CD4-positive, CD25-positive, alpha-beta regulatory T cell (primary cell): ENCODE results near the gene ERCC5. TPM values are rescaled to one million over a fixed set of nuclear protein-coding genes. Genes with fewer than 3 reads are reported as not detected.

Experiments used
- ATAC-seq, 2 donors: fragments of 150-1000 bp; cut with Tn5 transposase; one replicate each; pipeline ENCODE4 v1.10.0; 2021; ENCODE audit warnings: low read depth in 2 of 2, moderate number of reproducible peaks in 2 of 2, moderate library complexity in 1 of 2
- DNase-seq, 3 donors: peaks; one replicate each; pipeline versions ENCODE4 v3.0.0 to v3.0.0-alpha.2; 2012 to 2022; ENCODE audit warnings: mixed read lengths in 1 of 3
- H3K27ac ChIP-seq: one replicate; pipeline ENCODE4 v1.7.0; 2013; ENCODE audit warnings: mild to moderate bottlenecking, low read length; ENCODE audit not compliant: insufficient read depth, poor library complexity, severe bottlenecking
- H3K27me3 ChIP-seq: one replicate; pipeline ENCODE4 v1.7.0; 2013; ENCODE audit warnings: low read length; ENCODE audit not compliant: control insufficient read depth, insufficient read depth
- H3K36me3 ChIP-seq: one replicate; pipeline ENCODE4 v1.7.0; 2013; ENCODE audit warnings: mild to moderate bottlenecking, low read length, moderate library complexity; ENCODE audit not compliant: control insufficient read depth, insufficient read depth
- H3K4me1 ChIP-seq: 2 replicates; pipeline ENCODE4 v1.7.0; 2013; ENCODE audit warnings: mild to moderate bottlenecking, low read length; ENCODE audit not compliant: insufficient read depth, control insufficient read depth, poor library complexity, severe bottlenecking
- H3K4me3 ChIP-seq: one replicate; pipeline ENCODE4 v1.7.0; 2013; ENCODE audit warnings: low read depth, mild to moderate bottlenecking, low read length, moderate library complexity
- H3K9me3 ChIP-seq, 2 experiments: 1 replicate in 1 of 2; 2 replicates in 1 of 2; pipeline ENCODE4 v1.7.0; 2013; ENCODE audit warnings: low read length in 2 of 2, mild to moderate bottlenecking in 1 of 2, moderate library complexity in 1 of 2; ENCODE audit not compliant: control insufficient read depth in 2 of 2
- H3K27ac Mint-ChIP-seq, 3 donors: one replicate each; pipeline ENCODE4 v1.8.0; 2020 to 2022; ENCODE audit warnings: mild to moderate bottlenecking in 3 of 3, mixed read lengths in 3 of 3, moderate library complexity in 2 of 3
- H3K27me3 Mint-ChIP-seq: one replicate; pipeline ENCODE4 v1.8.0; 2022; ENCODE audit warnings: mild to moderate bottlenecking, mixed read lengths
- H3K36me3 Mint-ChIP-seq: one replicate; pipeline ENCODE4 v1.8.0; 2020; ENCODE audit warnings: mixed read lengths
- H3K4me1 Mint-ChIP-seq, 4 donors: one replicate each; pipeline ENCODE4 v1.8.0; 2020 to 2022; ENCODE audit warnings: mixed read lengths in 4 of 4, mild to moderate bottlenecking in 1 of 4
- H3K4me3 Mint-ChIP-seq, 4 donors: one replicate each; pipeline ENCODE4 v1.8.0; 2020 to 2022; ENCODE audit warnings: mild to moderate bottlenecking in 4 of 4, mixed read lengths in 4 of 4, moderate library complexity in 3 of 4
- H3K9me3 Mint-ChIP-seq, 7 donors: one replicate each; pipeline ENCODE4 v1.8.0; 2020 to 2022; ENCODE audit warnings: mixed read lengths in 7 of 7, mild to moderate bottlenecking in 3 of 7, moderate library complexity in 2 of 7
- polyA plus RNA-seq, 4 donors: library from polyadenylated mRNA; unstranded; fragments of 300-500 nt; fragmentation: Illumina TruSeq; gene quantifications; one replicate each; pipeline ENCODE4 v1.2.3, GENCODE V29; 2021
- total RNA-seq: library from RNA; stranded (reverse); gene quantifications from one replicate; pipeline ENCODE4 v1.2.3, GENCODE V29; 2022

Gene ERCC5
- total and polyA plus RNA-seq, 5 donors from 2014 or later = 44.3 to 104 (median 52.4) TPM

- no peak overlapping the region for H3K4me3 Mint-ChIP-seq
- Histone ChIP-seq H3K4me1 (no peaks in the 10 kb centered on the region), H3K36me3 (no peaks in the 10 kb centered on the region), H3K9me3 (no peaks in the 10 kb centered on the region), H3K27me3 (no peaks in the 10 kb centered on the region), H3K27ac (no peak overlapping the region), H3K4me3 (no peak overlapping the region)
- H3K4me1 Mint-ChIP-seq = peaks cover 10 to 16% (median 11%) of the 10 kb centered on the region in 4 donors
- peaks cover 4% of the 10 kb centered on the region for H3K27me3 Mint-ChIP-seq
- no peak for ATAC-seq
- DNase-seq = no peak
- no peak overlapping the region for H3K27ac Mint-ChIP-seq
- H3K36me3 Mint-ChIP-seq = peaks cover 30% of the 10 kb centered on the region
- peaks cover 0 to 6% (median 2%) of the 10 kb centered on the region in 7 donors for H3K9me3 Mint-ChIP-seq
These were observed 33.1 kb upstream of the ERCC5 start for GRCh38 chr13:102812611-102813287.

DNA sequence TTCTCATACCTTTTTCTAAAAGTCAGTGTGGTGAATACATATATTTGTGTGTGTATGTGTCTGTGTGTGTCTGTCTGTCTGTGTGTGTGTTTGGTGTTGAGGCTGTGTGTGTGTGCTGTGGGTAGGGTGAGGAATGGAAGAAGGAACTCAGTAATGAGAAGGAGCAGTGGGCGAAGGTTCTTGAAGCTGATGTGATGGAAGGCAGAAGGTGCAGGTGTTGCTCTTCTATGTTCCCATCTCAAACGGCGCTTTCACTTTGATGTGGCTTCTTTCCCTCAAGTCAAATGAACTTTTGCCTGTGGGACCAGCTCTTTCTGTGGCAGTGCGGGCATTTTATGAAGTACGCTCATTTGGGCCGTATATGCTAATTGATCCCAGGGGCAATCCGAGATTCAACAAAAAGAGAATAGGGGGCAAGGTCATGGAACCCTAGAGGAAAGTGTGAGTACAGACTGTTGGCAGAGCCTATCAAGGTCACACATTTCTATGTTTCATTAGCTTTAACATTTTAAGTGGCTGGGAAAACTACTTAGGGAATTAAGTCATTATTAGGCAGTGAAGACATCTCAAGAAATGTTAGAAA, 31.7 kb upstream of the ERCC5 start:
- H3K36me3 Mint-ChIP-seq = peaks cover 35% of the 10 kb centered on the region
- H3K4me1 ChIP-seq = no peaks in the 10 kb centered on the region
- peak overlapping the region in 1 of 3 donors; percentile 18 for H3K27ac Mint-ChIP-seq
- H3K4me3 ChIP-seq = no peak overlapping the region
- H3K9me3 ChIP-seq = no peaks in the 10 kb centered on the region
- no peaks in the 10 kb centered on the region for H3K27me3 ChIP-seq
- no peak overlapping the region for H3K27ac ChIP-seq
- peaks cover 5 to 16% (median 9%) of the 10 kb centered on the region in 4 donors for H3K4me1 Mint-ChIP-seq
- no peak for ATAC-seq
- H3K4me3 Mint-ChIP-seq = no peak overlapping the region
- peaks cover 4% of the 10 kb centered on the region for H3K27me3 Mint-ChIP-seq
- H3K9me3 Mint-ChIP-seq = peaks cover 0 to 6% (median 2%) of the 10 kb centered on the region in 7 donors
- no peak for DNase-seq
- no peaks in the 10 kb centered on the region for H3K36me3 ChIP-seq

GRCh38 chr13:102814793-102815192, 31.0 kb upstream of the ERCC5 start:
- Mint-ChIP-seq H3K27me3 (peaks cover 3% of the 10 kb centered on the region), H3K4me3 (no peak overlapping the region), H3K36me3 (peaks cover 35% of the 10 kb centered on the region), H3K27ac (no peak overlapping the region), H3K9me3 (peaks cover 0 to 6% (median 2%) of the 10 kb centered on the region in 7 donors), H3K4me1 (peaks cover 5 to 16% (median 9%) of the 10 kb centered on the region in 4 donors)
- Histone ChIP-seq H3K27me3 (no peaks in the 10 kb centered on the region), H3K9me3 (no peaks in the 10 kb centered on the region), H3K4me1 (no peaks in the 10 kb centered on the region), H3K36me3 (no peaks in the 10 kb centered on the region), H3K27ac (no peak overlapping the region), H3K4me3 (no peak overlapping the region)
- ATAC-seq (no peak), DNase-seq (no peak)

- Mint-ChIP-seq H3K4me1 (peaks cover 5 to 11% (median 7%) of the 10 kb centered on the region in 4 donors), H3K27ac (no peak overlapping the region), H3K4me3 (no peak overlapping the region), H3K27me3 (no peaks in the 10 kb centered on the region), H3K36me3 (peaks cover 31% of the 10 kb centered on the region), H3K9me3 (peaks cover 0 to 6% (median 2%) of the 10 kb centered on the region in 7 donors)
- Histone ChIP-seq H3K36me3 (no peaks in the 10 kb centered on the region), H3K27ac (no peak overlapping the region), H3K9me3 (no peaks in the 10 kb centered on the region), H3K4me1 (no peaks in the 10 kb centered on the region), H3K27me3 (no peaks in the 10 kb centered on the region), H3K4me3 (no peak overlapping the region)
- DNase-seq = no peak
- ATAC-seq = no peak
These were observed 30.0 kb upstream of the ERCC5 start for GRCh38 chr13:102815788-102816187.

GRCh38 chr13:102816708-102817107, 29.1 kb upstream of the ERCC5 start:
- H3K36me3 Mint-ChIP-seq = peaks cover 27% of the 10 kb centered on the region
- no peak for ATAC-seq

DNA sequence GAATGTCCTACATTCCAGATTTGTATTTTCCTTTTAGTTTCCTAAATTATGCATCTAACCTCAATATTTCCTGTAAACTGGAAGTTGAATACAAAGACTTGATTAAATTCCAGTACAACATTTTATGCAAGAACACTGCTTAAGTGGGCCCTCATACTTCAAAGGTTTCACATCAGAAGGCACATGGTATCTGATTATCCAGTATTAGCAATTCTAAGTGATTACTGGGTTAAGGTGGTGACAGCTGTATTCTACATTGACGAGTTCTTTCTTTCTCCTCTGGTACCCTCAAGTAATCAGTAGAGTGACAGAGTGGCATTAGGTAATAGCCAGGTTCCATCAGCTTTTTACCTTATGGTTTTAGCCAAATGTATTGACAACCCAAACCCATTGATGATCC, 28.6 kb upstream of the ERCC5 start:
- no peaks in the 10 kb centered on the region for H3K27me3 Mint-ChIP-seq
- H3K27me3 ChIP-seq = no peaks in the 10 kb centered on the region
- peaks cover 5% of the 10 kb centered on the region for H3K36me3 ChIP-seq
- no peak overlapping the region for H3K27ac ChIP-seq
- H3K4me3 Mint-ChIP-seq = no peak overlapping the region
- peaks cover 0 to under 1% (median 0%) of the 10 kb centered on the region in 7 donors for H3K9me3 Mint-ChIP-seq
- H3K9me3 ChIP-seq = no peaks in the 10 kb centered on the region
- no peaks in the 10 kb centered on the region for H3K4me1 ChIP-seq
- H3K36me3 Mint-ChIP-seq = peaks cover 21% of the 10 kb centered on the region
- DNase-seq = no peak
- H3K27ac Mint-ChIP-seq = no peak overlapping the region
- H3K4me1 Mint-ChIP-seq = peaks cover 5 to 11% (median 7%) of the 10 kb centered on the region in 4 donors
- no peak overlapping the region for H3K4me3 ChIP-seq
- ATAC-seq = no peak

More at GRCh38 chr13:102816708-102817107, 29.1 kb upstream of the ERCC5 start:
- no peak for DNase-seq
- no peaks in the 10 kb centered on the region for H3K27me3 ChIP-seq
- Mint-ChIP-seq H3K4me1 (peaks cover 5 to 11% (median 7%) of the 10 kb centered on the region in 4 donors), H3K4me3 (no peak overlapping the region), H3K27me3 (no peaks in the 10 kb centered on the region), H3K9me3 (peaks cover 0 to 6% (median 2%) of the 10 kb centered on the region in 7 donors), H3K27ac (no peak overlapping the region)
- no peaks in the 10 kb centered on the region for H3K36me3 ChIP-seq
- H3K4me1 ChIP-seq = no peaks in the 10 kb centered on the region
- H3K4me3 ChIP-seq = no peak overlapping the region
- H3K27ac ChIP-seq = no peak overlapping the region
- H3K9me3 ChIP-seq = no peaks in the 10 kb centered on the region

- H3K9me3 ChIP-seq = no peaks in the 10 kb centered on the region
- H3K9me3 Mint-ChIP-seq = no peaks in the 10 kb centered on the region
- ATAC-seq (no peak), DNase-seq (no peak)
- H3K36me3 Mint-ChIP-seq = peaks cover 25% of the 10 kb centered on the region
- no peak overlapping the region for H3K27ac Mint-ChIP-seq
- no peak overlapping the region for H3K4me3 ChIP-seq
- H3K4me3 Mint-ChIP-seq = no peak overlapping the region
- no peak overlapping the region for H3K27ac ChIP-seq
- no peaks in the 10 kb centered on the region for H3K4me1 ChIP-seq
- no peaks in the 10 kb centered on the region for H3K27me3 ChIP-seq
- peaks cover 6% of the 10 kb centered on the region for H3K36me3 ChIP-seq
- H3K27me3 Mint-ChIP-seq = no peaks in the 10 kb centered on the region
- peaks cover 5 to 11% (median 7%) of the 10 kb centered on the region in 4 donors for H3K4me1 Mint-ChIP-seq
These were observed 27.9 kb upstream of the ERCC5 start for GRCh38 chr13:102817907-102818306.

DNA sequence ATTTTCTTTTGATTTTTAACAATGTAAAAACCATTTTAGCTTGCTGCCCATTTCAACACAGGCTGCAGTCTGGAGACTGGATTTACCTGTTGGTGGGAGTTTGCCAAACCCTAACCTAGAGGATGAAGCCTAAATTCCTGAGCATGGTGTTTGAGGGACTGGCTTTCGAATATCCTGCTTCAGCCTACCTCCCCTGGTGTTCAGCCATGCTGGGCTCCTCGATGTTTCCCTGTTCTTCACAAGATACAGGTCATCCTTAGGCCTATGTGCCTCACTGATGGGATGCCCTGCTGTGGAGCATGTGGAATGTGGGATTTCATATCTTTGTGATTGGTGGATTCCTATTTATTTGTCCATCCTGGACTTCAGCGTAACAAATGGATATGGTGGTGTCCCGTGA, 20.4 kb upstream of the ERCC5 start:
- no peak for ATAC-seq
- H3K27me3 Mint-ChIP-seq = no peaks in the 10 kb centered on the region
- H3K27ac Mint-ChIP-seq = no peak overlapping the region
- no peaks in the 10 kb centered on the region for H3K4me1 ChIP-seq
- H3K4me3 ChIP-seq = no peak overlapping the region
- H3K9me3 ChIP-seq = no peaks in the 10 kb centered on the region
- no peak overlapping the region for H3K27ac ChIP-seq
- H3K9me3 Mint-ChIP-seq = no peaks in the 10 kb centered on the region
- peaks cover 15% of the 10 kb centered on the region for H3K36me3 Mint-ChIP-seq
- H3K36me3 ChIP-seq = peaks cover 12% of the 10 kb centered on the region
- no peaks in the 10 kb centered on the region for H3K27me3 ChIP-seq
- no peak overlapping the region for H3K4me3 Mint-ChIP-seq
- DNase-seq = no peak
- H3K4me1 Mint-ChIP-seq = no peaks in the 10 kb centered on the region
